ENCODE data around the gene NEDD4L. TPM values are rescaled to one million over a fixed set of nuclear protein-coding genes. Genes with fewer than 3 reads are reported as not detected.

Gene NEDD4L
- total RNA-seq, 2 experiments from 2014 or later = 3.4 to 4.3 TPM

- no peak for ATAC-seq
- Mint-ChIP-seq H3K27ac (no peak overlapping the region), H3K27me3 (ENCODE audit: low read depth) (peaks cover 7% of the 10 kb centered on the region), H3K4me1 (ENCODE audit: low read depth) (no peaks in the 10 kb centered on the region), H3K9me3 (ENCODE audit: insufficient read depth) (no peaks in the 10 kb centered on the region), H3K36me3 (ENCODE audit: low read depth) (no peaks in the 10 kb centered on the region), H3K4me3 (no peak overlapping the region)
- ChIA-PET CTCF (interaction anchor here (1.4 kb wide), 1 partner anchor 315 kb away, joined by 3 read pairs; no protein-coding TSS in a partner anchor), POLR2A (no interaction called here)
- DNase-seq = no peak
Measured at GRCh38 chr18:58449464-58449863, 405.4 kb downstream of the NEDD4L start.

Small RNA genes within 50 kb of the gene (microRNA-seq; reads per million reads assigned to microRNA genes)
- not detected for gene MIR3591

Other genes with a start within 250 kb of the NEDD4L start
- gene ATP8B1, start 240.9 kb upstream of the NEDD4L start, total RNA-seq = under 1 TPM in 1 of 2 experiments, not detected in 1; 0.16 TPM